Muscle of arm (tissue), 12 donors: Measurements from ENCODE around the gene IFIH1. TPM values are rescaled to one million over a fixed set of nuclear protein-coding genes. Genes with fewer than 3 reads are reported as not detected.
A peak's percentile ranks its signal among the peaks of the same experiment; 100 is the strongest.

Experiments
- DNase-seq: peaks from one replicate; pipeline ENCODE4 v3.0.0-alpha.2; 2013
- polyA plus RNA-seq, 12 donors: library from polyadenylated mRNA; unstranded; fragments of 120-200 nt; gene quantifications; one replicate each; pipeline ENCODE4 v1.2.1, GENCODE V29; 2013; ENCODE audit not compliant: insufficient read length in 12 of 12

Gene IFIH1
- polyA plus RNA-seq, 12 donors: 2.3 to 7.1 (median 4.0) TPM; not detected in 1

DNA sequence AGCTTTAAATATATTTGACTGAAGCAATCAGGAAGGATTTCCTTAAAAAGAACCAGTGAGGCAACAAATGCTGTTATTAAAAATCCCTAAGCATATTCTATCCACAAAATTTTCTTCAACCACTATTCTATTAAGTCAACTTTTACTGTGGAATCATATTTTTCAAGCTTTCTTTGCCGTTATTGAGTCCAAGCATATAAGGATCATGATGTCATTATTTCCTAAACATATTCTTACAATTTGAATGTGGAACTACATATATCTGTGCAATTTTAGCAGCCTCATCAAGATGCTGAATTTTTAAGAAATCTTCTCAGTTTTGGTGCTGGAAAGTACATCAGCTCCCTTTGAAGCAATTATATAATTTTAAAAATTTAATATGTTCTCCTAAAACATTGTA, 5.6 kb downstream of the IFIH1 start:
- no peak for DNase-seq

DNA sequence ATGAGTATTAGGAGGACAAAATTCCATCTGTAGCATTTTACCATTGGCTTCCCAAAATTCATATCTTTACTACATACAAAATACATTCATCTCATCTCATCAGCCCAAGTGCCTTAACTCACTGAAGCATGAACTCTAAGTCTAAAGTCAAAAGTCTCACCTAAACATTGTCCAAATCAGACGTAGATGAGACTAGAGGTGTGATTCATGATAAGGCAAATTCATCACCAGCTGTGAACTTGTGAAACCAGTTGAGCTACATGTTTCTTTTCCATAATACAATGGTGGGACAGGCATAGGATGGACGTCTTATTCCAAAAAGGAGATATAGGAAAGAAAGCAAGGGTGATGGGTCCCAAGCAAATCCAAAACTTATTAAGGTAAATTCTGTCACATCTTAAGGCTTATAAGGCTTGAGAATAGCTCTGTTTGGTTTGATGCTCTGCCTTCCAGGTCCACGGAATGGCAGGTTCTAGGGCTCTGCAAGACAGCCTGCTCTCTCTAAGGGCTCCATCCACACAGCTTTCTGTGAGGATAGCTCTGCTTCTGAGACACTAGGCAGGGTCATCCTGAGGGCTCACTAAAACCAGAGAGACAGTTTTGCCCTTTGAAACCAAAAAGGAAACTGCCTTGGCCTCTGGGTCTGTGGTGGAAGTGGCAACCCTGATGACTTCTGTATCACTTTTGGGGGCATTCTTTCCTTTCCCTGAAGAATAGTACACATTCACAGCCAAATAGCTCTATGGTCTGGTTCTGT, 9.6 kb downstream of the IFIH1 start:
- DNase-seq: no peak

DNA sequence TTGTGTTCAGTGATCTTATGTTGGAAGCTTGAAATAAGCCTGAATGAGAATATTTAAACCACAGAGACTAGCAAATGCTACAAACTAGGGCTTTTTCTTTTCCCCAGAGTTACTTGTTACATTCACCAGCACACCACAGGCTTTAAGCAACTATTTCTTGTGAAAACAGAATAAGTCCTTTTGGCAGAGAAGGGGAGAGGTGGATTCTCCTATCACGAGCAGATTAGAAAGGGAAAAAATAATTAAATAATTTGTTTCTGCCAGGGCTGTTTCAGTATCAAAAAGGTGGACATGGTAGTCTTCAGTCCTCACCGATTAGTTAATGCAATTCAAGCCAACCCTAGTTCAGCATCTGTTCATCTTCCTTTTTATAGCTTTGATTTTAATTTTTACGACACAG, 12.6 kb downstream of the IFIH1 start:
- no peak for DNase-seq

DNA sequence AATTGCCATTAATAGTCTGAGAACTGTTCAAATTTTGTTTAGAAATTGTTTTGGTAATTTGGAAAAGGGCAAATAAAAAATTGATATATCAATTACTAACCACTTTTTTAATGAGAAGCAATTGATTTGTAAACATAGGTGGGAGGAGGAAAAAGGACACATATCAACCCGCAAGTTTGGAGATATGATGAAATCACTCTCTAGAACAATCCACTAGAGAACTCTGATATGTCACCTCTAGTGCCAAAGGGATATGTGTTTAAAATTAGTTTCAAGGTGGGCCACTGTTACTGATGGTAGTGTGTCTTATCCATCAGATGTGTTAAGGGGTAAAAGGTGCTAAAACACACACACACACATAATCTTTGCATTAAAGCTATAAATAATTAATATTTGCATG, 16.6 kb downstream of the IFIH1 start:
- DNase-seq: no peak

DNA sequence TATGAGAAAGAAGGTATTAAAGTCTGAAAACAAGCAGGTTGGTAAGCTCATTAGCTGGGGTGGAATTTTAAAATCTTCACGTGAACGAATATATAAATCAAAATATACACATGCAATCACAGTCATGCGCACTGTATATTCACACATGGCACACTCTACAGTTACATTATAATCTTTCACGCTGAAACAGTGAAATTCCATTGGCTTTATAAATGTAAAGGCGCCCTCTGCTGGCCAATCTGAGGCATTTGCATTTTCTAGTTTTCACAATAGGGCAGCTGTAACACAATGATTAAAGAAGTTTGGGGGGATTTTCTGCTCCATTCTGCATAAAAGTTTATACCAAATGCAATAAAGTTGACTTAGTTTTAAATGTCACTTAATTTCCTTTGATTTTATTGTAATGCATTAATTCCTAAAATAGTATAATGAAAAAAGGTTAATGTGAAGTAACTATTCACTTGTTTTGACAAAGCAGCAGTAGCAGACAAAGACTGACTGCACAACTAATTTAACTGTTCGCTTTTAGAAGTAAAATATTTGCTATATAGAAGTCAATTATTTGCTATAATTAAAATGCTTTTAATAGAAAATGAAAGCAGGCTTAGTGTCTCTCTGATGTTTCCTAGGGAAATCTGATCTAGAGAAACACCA, 17.2 kb downstream of the IFIH1 start:
- peak; percentile 70 for DNase-seq

DNA sequence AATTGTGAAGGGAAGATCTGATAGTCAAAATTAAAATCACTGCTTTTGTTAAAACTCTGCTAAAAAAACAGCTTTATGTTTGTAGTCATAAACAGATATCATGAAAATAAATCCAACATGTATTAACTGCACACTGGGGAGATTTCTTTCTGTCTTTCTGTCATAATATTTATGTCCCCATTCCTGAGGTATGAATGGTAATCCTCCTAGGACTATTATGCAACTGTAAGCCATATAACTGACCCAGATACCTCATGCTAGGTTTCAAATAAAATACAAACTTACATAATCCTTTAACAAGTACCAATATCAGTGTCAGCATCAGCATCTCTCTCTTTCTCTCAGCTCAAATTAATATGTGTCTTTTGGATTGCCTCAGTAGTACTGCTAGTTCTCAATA, 18.2 kb downstream of the IFIH1 start:
- no peak for DNase-seq

DNA sequence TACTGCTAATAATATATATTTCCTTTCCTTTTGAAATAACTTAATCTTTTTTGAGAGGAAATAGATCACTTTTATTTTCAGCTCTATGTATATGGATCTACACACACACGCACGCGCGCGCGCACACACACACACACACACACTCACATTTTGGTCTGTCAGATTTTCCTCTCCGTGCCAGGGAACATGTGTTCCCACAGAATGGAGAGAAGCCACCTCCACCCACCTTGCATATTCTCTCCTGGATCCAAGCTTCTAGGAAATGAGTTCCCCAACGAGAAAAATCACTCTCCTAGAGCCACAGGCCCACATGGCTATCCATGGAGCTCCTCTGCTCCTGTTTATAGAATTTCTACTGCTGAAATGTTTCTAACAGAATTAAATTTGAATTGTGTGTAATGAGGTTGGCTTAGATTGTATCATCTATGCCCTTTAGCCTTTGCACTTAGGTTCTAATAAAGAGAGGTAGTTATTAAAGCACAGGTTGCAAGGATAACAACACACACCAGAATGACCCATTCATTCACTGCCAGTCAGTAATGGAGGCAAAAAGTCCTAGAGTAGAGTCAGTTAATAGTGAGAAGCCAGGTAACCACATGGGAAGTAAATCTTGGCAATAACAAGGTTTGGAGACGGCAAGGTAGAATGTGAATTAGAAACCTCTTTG, 19.7 kb downstream of the IFIH1 start:
- no peak for DNase-seq

DNA sequence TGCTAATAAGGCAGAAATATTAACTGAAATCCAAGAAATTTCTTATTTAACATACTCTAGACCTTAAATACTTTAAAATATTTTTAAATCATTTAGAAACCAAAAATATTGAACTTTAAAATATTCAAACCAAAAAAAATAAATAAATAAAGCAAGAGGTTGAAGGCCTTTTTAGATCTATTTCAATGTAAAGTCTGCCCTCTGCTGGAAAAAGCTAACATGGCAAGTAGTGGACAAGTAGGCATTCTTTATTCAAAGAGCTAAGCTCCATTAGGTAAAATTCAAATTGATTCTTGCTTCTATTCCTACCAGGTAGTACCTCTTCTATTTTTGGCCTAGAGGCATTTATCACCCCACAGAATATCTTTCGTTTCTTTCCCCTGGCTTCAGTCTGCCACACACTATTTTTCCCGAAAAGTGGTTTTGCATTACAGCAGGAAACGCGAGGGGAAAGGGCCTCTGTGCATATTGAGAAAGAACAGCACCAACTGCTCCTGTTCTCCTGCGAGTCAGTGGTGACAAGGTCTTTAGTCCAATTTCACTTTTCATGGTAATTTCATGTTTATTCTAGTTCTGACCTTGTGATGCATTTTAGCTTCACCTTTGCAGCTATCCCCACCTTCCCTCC, 20.4 kb downstream of the IFIH1 start:
- peak; percentile 88 for DNase-seq

DNA sequence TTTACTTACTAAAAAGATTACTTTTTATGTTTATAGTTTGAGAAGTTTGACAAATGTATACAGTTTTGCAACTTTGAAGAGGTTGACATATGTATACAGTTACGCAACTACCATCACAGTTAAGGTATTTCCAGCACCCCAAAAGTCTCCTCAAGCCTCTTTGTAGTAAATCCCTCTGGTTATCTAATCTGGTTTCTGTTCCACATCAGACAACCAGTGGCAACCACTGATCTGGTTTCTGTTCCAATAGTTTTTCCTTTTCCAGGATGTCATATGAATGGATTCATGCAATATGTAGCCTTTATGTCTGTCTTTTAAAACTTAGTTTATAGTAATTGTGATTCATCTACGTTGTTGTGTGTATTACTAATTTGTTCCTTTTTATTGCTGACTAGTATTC, 23.5 kb downstream of the IFIH1 start:
- no peak for DNase-seq

DNA sequence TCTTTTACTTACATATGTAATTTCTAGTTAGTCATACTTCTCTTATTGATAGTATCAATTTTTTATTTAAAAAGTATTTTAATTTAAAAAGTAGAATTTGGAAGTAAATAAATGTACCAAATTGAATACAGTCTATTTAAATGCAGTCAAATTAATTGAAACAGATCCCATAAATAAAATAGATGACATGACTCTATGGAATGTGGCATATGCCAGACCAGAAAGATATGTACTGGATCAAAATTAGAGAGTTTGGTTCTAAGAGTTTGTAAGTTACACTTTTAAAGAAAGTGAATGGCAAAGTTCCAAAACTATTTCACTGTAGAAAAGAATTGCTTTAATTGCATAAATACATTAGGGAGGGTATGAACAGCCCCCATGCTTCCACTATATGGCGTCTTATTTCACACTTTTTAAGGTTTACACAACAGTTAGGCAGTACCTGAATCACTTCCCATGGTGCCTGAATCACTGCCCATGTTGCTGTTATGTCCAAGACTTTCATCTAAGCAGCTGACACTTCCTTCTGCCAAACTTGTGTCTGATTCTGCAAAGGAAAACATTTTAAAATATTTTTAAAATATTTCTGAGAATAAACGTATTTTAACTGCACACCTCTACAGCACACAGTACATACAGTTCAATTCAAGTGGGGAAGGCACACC, 25.2 kb downstream of the IFIH1 start:
- DNase-seq: no peak

DNA sequence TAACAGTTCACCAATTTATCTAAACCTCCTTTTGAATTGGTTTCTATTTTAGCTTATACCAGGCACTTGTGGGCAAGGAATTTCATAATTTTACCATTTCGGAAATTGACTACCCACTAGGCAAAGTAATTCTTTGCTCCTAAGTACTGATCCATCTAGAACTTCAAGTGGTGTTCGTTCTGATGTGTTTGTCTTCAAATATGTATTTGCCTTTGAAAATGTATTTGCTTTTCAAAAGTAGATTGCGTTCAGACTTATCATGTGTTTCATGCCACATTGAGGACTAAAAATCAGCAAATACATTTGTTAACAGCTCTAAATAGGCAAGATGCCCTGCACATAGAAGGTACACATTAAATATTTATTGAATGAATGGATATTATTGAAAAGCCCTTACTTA, 26.7 kb downstream of the IFIH1 start:
- no peak for DNase-seq

DNA sequence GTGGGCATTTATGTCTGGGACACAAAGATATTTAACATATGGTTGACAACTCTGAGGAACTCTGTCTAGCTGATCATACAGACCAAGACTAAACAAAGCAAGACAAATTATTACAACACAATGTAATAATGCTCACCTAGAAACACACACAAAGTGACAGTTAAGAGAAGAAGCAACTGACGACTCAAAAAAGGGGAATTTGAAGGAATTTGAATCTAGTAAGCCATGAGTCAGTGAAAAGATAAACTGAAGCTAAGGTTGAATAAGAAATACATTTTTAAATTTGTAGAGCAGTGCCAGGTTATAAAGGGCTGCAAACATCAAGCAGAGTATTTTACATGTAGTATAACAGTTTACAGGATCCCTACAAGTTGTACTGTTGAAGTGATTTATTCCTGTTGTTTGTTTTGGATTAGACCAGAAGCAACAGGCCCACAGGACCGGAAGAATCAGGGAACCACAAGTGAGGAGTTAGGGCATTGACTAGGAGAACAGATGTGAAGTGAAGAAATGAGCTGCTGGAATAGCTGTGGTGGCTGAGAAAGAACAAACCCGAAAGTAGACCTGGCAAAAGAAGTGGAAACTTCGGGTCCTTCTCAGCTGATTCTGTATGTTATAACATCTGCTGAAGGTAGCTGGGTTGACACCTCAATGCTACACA, 35.6 kb downstream of the IFIH1 start:
- no peak for DNase-seq

DNA sequence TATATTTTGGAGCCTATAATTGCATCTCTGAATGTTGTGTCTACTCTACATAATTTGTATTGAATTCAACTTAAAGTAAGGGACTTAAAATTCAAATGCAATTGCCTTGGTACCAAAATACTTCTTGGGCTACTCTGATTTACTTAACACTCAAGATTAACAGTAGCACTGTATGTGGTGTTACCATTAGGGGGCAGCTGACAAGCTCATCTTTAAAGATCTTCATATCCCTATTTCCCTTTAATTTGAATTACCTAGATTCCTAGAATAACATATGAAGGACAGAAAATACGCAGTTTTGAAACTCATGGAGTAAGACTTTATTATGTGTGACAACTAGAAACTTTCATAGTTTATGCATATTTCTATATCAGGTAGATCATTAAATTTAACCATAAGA, 37.8 kb downstream of the IFIH1 start:
- DNase-seq: no peak

DNA sequence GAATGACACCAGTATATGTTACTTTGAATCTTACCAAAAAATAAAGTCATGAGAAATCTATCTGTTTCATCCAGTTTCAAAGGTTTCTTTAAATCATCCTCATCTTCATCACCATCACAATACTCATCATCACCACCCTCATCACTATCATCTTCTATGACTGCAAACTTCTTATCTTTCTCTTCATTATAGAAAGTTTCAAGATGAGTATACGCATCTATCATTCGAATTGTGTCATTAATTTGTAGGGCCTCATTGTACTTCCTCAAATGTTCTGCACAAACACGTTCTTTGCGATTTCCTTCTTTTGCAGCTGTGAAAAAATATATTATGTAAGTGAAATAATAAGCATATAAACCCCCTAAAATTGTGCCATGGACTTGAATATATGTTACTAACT, 41.1 kb downstream of the IFIH1 start:
- no peak for DNase-seq

DNA sequence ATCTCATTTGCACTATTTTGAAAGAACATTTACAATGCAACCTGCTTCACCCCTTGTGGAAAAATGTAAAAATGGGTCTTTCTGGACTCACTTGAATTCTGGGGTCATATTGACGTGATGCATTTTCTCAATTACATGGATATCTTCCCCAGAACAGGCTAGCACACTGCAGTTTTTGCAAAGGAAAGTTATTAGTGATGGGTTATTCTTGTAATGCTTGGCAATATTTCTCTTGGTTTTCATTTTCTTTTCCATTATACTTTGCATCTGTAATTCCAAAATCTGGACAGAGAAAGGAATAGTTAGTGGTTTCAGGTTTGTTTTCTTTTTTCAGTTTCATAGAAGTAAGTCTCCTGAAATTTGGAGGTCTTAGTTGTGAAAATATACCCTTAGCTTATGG, 50.5 kb downstream of the IFIH1 start:
- no peak for DNase-seq

DNA sequence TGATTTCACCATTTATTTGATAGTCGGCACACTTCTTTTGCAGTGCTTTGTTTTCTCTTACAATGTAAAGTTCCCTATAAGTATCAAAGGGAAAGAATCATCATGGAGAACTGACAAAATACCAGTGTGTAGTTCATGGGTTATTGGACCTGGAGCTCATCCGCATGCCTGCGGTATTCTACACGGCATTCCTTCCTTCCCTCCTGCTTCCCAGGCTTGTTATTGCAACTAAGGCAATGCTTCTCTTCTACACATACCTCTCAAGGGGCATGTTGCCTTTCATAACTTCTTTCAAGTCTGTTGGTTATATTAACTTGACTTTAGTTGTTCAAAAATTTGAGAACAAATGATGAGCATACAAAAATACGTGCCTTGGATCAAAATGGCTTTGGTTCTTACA, 51.0 kb downstream of the IFIH1 start:
- DNase-seq: no peak

DNA sequence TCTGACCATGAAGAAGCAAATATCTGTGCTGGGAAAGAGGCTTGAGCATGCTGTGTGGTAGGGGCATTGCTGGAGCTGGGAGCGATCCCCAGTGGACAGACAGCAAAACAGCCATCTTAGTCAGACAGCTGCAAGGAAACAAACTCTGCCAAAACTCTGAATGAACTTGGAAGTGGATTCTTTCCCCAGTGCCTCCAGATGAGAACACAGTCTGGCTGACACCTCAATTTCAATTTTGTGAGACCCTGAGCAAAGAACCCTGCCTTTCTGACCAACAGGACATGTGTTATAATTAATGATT, 52.1 kb downstream of the IFIH1 start:
- DNase-seq: peak; percentile 86

DNA sequence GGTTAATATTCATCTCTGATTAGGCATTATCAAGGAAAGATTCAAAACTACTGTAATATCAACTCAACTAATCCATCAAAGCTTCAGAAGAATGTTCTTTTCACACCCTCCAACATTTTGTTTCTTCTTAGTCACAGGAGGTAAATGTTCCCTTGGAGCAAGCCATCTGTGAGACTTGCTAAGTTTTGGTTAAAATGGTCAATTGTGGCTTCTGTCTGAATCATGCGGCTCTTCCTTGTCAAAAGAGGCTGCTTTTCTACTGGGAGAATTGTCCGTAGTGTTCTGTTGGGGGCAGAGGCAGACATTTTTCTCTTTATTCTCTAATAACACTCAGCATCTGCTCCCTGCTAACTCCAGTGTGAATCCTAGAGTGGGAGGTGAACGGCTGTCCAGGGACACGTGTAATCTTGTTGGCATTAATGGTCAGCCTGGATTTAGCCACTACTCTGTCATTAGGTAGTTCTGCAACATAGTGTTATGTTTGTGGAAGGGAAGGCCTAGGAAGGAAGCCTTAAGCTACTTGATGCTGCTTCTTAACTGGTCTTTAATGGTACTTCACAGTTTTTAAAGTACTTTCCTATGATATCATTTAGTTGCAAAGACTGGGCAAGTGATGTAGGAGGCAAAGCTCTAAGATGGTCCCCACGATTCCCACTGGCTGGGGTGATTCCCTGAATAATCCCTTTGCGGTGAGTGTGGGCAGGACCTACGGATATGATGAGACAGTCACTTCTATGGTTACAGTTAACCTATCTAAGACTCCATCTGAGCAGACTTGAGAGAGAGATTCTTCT, 52.6 kb downstream of the IFIH1 start:
- DNase-seq: no peak

DNA sequence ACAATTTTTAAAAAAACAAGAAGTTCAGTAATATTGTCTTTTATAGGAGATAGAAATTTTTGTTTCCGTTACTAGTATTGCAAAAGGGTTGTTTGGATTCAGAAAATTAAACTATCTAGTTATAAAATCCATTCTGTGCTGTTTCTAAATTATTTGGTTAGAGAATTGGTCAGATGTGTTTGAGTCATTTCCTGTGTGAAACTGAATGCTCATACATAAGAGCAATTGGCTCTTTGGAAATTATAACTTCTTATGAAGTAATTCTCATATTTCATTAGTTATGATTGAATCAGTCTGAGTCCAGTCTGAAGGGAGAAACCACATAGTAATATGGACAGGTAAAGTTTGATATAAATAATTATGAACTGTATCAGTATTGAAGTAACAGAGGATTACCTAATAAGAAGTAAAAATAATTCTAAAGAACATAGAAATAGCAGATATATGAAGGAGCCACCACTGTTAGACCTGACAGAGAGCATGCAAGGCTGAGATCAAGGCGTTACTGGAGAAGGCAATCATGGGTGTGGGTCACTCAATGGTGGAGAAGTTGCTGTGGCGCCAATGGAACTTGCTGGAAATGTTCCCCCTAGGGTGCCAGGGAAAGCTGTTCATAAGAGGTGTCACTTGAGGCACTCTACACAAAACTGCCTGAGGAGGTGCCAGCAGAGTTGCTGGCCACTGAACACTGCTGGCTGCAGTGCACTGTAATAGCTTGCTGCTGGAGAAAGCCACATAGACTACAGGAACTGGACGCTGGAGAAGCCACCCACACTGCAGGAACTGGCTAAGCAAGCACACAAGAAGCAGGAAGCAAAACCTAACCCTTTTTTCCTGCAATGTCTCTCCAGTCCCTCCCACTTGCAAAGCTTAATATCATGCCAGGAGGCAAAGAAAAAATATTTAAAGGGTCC, 57.2 kb downstream of the IFIH1 start:
- DNase-seq: no peak

DNA sequence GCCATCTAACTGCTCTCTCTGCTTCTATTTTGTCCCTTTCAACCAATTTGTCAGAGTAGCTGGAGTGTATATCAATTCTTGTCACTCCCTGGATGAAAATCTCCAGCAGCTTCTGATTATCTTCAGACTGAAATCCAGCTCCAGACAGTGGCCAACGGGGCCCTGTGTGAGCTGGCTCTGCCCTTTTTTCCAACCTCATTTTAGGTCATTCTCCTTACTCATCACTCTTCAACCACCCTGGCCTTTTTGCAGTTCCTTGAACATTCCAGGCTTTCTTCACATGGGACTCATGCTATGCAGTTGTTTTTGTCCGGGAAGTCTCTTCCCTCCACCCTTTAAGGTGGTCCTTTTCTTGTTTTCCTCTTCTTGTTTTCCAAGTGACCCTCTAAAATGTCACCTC, 59.8 kb downstream of the IFIH1 start:
- DNase-seq: no peak
